ENCODE measurements around the gene SNRPA1.

SNRPA1 gene

GRCh38 chr15:101233651-101234280 is 61.3 kb downstream of the SNRPA1 start:
- ChIA-PET CTCF (no interaction called here), POLR2A (no interaction called here)
- H3K4me3 ChIP-seq (ENCODE audit: low read depth, low read length), result no peak overlapping the region
- DNase-seq (ENCODE audit: low read depth, low spot score), result no peak
- TF ChIP-seq CTCF (IDR thresholded peaks at IDR 0.05; ENCODE audit: insufficient read depth, low read length, missing control alignments), result no peak

- no peak for DNase-seq (ENCODE audit: low read depth, low spot score)
- ChIA-PET CTCF (interaction anchor here (2.2 kb wide), 1 partner anchor 10 kb away, joined by 7 read pairs; no protein-coding TSS in a partner anchor), POLR2A (no interaction called here)
- TF ChIP-seq CTCF (IDR thresholded peaks at IDR 0.05; ENCODE audit: insufficient read depth, low read length, missing control alignments), result no peak
- no peak overlapping the region for H3K4me3 ChIP-seq (ENCODE audit: low read depth, low read length)
Observed at GRCh38 chr15:101232677-101233076, 62.4 kb downstream of the SNRPA1 start.

All from AG04449 (cell line).